Amniotic epithelial cell (primary cell): ENCODE measurements around the gene NDUFB10.
"Not testable (repeated sequence)": the region's sequence is repeated elsewhere in the genome, so short reads cannot be mapped to it uniquely, and the experiment has no call there.

Source experiments
- DNase-seq: peaks from one replicate; pipeline ENCODE4 v3.0.0-alpha.2; 2010; ENCODE audit warnings: low read depth

The NDUFB10 gene

DNA sequence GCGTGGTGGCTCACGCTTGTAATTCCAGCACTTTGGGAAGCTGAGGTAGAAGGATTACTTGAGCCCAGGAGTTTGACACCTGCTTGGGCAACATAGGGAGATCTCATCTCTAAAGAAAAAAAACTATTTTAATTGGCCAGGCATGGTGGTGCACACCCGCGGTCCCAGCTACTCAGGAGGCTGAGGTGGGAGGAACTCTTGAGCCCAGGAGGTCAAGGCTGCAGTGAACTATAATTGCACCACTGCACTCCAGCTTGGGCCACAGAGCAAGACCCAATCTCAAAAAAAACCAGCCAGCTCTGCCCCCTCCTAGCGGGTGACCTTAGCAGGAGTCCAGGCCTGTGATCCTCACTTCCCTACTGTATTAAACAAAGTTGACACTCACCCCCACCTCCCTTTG is 35.2 kb upstream of the NDUFB10 start:
- no peak for DNase-seq

DNA sequence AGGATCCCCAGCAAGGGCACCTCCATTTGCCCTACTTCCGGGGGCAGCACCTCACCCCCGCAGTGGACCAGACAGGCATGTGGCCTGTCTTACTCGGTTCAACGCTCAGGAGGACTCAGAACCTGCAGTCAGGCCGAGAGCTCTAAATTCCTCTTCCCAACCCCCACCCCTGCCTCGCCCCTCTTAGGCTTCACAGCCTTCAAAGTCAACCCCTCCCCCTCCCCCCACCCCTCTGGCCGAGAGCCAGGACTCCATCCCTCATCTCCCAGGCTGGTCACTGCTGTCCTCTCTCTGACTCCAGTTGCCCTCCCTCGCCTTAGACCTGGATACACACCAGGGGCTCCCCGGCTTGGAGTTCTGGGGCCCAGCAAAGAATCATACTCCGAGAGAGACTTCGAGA is 33.1 kb upstream of the NDUFB10 start:
- no peak for DNase-seq

DNA sequence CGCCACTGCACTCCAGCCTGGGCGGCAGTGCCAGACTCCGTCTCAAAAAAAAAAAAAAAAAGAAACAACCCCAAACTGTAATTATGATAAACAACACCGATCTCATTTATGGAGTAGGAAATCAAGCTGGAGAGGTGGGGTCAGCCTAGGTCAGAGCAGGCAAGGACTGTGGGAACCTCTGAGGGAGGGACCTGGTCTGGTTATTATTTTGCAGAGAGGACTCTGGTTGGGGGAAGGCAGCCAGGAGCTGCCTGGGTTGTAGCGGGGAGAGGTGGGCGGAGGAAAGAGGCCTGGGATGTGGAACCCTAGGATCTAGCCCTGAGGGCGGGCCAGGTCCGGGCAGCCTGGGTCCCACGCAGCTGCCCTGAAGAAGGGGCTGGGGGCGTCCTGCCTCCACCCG is 30.2 kb upstream of the NDUFB10 start:
- DNase-seq: peak; percentile 44

DNA sequence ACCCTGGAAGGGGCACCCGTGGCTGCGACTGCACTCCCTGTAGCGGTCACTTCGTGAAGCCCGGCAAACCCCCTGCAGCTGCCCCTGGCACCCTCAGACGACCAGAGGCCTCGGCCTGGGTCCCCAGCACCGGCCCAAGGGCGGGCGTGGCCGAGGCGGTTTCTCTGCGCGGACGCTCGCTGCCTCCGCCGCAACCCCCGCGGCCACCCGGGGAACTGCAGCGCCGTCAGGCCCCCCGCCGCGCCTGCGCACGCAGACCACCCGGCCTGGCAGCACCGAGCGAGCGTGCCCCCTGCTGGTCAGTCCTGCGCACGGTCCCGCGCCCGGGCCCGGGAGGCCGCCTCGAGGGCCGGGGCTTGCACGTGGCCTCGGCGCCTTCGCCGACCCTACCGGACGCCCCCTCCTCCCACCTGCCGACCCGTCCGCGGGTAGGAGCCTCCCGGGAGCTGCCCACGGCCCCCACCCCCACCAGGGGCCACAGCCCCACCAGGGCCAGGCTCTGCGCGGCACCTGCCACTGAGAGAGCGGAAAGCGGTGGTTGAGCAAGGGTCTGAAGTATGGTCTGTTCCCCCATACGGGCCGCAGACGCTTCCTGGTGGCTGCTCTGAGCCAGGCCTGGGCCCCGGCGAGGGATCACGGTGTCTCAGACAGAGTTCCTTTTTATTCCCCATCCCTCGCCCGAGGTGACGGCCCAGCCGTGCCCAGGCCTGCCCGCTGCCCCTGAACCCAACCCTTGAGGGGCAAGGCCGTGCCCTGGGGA is 29.6 kb upstream of the NDUFB10 start:
- peak; percentile 62 for DNase-seq

DNA sequence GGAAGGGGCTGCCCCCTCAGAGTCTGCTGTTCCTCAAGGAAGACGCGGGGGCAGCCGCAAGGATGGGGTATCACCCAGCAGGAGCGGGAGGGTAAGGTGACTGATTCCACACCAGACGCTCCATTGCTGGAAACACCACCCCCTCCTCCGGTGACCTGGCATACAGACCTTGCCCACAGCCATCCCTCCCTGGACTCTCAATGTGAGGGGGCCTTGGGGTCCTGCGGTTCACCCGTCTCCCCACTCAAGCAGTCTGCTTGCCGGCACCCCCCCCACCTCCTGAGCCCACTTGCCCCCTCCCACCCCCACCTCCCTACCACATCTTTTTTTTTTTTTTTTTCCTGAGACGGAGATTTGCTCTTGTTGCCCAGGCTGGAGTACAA is 29.0 kb upstream of the NDUFB10 start:
- no peak for DNase-seq

DNA sequence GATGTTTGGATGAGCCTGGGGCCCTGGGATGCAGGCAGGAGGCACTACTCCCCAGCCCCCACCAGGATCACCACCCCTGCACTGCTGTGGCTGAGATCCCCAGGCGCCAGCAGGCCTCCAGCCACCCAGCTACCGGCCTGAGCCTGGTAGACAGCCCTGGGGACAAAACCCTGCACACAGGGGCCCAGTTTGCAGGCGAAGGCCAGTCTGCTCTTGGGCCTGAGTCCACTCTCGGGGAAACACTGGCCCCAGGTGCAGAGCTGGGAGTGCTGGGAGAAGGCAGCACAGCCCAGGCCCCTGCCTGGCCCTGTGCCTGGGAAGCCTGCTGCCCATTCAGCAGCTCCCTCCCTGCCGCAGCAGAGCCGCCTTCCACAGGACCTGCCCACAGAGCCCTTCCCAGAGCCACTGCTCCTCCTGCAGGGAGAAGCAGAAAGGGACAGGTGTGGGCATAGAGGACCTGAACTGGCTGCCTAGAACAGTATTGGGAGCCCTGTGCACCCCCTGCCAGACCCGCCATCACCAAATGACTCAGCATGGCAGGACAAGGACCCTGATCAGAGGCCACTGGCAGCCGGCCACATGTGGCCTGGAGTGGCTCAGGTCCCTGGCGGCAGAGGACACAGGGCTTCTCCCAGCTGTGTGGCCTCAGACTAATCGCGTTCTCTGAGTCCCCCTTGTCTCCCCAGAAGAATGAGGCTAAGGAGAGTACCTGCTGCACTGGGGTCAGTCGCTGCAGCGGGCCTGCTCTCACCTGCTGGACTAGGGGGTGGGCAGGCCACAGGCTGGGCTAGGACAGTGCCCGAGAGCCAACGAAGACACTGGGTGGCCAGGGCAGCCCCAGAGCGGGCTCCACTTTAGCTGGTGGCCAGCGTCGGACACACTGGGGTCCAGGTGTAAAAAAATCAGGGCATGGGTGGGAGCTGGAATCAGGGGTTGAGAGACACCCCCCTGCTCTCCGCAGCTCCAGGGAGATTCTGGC is 27.0 kb upstream of the NDUFB10 start:
- no peak for DNase-seq

DNA sequence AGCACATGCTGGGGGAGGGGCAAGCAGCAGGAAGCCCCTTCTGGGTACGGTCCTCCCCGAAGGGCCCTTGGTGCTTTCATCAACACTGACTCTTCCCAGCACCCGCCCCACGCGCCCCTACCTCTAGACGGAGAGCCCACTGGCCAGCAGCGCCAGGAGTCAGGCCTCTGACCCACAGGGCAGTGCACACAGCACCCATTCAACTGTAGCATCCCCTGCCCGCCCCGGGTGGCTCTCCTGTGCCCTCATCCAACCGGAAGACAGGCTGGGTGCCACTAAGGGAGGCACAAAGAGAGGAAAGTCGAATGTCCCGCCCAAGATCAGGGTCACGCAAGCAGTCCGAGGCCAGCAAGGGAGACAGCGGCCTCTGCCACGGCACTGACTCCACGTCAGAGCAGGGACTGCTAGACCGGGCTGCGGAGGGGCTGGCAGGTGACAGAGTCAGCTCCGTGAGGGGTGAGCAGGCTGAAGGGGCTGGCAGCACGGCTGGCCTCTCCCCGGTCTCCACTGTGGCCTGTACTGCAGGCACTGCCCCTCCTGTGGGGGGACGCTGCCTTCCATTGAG is 26.2 kb upstream of the NDUFB10 start:
- no peak for DNase-seq

DNA sequence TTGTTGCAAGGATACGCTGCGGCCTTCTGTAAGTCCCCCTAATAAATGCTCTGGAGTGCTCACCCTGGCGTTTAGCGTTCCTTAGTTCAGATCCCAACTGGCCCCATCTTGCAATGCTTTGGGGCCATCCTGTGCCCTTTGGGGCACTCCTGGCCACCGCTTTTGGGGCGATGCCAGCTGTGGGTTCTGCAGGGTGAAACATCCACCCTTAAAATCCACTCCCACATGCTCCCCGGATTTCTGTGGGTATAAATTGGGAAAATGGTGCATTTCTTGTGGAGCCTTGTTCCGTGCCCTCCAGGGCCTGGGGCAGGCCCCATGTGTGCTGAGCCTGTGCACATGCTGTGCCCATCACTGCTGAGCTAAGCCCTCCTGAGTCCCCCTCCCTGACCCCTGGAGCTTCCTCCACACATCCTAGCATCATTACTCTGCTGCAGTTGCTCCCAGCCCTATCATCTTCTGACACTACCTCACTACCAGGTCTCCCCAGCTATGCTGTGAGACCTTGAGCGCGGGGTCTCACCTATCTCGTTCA is 22.3 kb upstream of the NDUFB10 start:
- no peak for DNase-seq

DNA sequence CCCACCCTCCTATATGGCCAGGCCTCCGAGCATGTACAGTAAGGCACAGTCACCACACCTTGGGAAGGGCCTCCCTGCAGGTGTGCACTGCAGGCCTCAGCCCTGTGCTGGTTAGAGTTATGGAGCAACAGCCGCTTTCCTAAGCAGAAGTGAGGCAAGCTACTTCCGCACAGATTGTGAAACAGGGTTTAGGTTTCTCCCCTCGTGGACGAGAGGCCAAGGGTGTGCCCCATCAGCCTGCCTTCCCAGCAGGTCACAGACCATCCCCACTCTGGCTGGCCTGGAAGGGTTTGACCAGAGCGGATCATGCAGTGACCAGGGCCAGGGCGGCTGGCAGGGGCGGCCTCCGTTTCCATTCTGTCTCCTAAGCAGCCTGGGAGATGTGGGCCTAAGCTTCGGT is 21.0 kb upstream of the NDUFB10 start:
- no peak for DNase-seq

DNA sequence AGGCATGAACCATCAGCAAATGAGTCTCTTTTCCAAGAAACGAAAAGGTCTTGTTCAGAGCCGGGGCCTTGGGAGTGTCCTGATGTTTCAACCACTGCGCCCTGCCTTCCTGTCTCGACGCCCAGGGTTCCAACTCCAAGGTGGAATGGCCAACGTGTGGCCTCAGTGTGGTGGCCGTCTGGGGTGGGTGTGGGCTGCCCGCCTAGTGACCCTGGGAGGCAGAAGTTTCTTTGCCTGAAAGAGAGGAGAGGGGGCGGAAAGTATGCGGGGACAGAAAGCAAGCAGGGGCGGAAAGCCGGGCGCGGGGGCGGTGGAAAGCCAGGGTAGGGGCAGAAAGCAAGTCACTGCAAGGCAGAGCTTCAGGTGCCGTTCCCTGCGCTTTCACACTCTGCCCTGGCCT is 20.4 kb upstream of the NDUFB10 start:
- DNase-seq: no peak

DNA sequence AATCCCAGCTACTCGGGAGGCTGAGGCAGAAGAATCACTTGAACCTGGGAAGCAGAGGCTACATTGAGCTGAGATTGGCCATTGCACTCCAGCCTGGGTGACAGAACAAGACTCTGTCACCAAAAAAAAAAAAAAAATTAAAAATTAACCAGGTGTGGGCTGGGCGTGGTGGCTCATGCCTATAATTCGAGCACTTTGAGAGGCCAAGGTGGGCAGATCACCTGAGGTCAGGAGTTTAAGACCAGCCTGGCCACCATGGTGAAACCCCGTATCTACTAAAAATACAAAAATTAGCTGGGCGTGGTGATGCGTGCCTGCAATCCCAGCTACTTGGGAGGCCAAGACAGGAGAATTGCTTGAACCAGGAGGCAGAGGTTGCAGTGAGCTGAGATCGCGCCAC is 19.5 kb upstream of the NDUFB10 start:
- not testable (repeated sequence) for DNase-seq

DNA sequence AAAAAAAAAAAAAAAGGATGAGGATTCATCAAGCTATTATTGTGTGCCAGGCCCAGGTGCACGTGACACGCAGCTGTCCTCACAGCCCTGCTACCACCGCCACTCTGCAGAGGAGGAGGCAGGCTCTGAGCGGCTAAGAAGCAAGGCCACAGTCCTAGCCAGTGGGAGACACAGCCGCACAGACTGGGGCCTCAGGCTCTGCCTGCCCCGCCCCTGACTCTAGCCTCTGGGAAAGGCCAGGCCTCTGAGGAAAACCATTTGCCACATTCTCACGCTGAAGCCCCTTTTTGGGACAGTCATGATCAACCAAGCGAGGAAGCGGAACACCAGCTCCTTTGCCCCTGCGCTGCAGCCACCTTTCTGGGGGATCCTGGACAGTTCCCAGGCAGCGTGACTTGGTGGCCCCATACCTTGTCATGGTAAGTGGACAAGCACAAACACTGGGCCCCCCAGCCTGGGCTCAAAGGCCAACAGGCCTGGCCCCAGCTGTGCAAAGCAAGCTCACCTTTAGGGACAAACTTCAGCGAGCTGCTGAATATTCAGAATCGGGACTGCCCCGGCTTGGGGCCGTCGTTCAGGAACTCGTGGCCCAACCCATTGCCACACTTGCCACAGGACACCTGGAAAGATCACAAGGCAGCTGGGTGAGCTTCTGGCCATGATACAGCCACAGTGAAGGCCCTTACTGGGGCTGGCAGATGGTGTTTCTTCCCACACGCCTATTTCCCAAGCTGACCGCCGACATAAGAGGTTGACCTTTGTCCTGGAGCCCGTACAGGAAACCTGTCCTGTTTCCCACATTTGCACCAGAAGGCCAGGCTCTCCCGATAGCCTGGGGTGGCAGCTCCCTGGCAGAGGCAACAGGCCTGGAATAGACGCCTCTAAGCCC is 18.8 kb upstream of the NDUFB10 start:
- DNase-seq: no peak

DNA sequence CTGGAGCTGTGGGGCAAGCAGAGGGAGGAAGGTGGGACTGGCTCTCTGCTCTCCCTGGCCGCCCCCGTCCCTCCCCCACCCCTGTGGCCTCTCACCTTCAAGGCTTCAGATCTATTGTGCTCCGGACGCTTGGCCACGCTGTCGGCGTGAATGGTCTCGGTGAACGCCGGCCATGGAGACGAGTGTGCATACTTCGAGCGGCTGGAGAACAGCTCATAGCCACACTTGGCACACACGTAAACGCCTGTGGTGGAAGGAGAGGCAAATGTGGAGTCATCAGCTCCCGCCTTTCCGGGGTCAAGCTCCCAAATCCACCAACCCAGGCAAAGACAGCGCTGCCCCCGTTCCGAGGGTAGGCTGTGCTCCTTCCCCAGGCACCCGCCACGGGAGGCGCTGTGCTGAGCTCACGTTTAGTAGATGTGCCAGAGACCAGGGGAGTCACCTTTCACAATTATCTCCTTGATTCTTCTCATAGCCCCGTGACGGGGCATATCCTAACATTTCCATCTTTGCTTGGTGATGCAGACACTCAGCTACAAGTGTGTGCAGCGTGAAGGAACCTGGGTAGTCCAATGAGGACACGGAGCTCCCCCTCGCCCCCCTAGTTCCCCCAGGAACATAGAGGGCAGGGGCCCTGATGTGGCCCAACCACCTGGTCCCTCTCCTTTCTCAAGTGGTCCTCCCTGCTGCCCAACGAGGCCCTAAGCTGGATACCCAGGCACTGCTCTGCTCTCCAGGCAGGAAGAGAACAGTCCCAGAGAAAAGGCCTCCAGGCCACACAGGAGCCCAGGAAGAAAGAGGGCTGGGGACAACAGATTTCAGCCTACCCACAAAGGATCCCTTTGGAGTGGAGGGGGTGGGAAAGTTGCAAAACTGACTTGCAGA is 17.9 kb upstream of the NDUFB10 start:
- DNase-seq: no peak

DNA sequence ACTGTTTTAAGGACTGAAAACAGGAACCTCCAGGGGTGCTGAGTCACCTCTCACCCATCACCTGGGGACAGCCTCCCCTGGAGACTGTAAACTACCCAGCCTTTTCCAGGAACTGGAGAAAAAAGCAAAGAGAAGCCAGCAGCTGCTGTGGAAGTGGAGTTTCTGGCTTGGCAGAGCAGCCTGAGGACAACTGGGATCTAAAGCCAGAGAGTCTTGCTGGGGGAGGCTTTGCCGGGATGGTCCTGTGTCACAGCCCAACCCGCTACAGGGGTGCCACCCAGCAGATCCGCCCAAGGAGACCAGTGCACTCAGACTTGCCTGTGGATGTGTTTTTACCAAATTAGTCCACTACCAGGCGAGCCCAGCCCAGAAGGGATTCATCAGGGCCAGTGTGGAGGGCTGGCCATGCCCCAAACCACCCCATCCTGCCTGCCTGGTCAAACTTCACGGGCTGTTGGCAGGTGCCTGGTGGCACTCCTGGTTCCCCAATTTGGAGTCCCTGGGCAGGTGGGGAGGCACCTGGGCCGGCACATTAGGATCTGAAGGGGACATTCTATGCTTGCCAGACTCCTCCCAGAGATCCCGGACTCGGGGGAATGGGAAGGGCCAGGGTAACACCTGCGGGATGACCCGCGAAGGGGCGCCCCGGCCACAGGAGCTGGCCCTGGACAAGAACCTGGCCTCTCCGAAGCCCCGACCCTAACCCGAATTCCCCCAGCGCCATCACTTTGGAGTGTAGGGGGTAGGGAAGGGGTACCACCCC is 17.1 kb upstream of the NDUFB10 start:
- no peak for DNase-seq

DNA sequence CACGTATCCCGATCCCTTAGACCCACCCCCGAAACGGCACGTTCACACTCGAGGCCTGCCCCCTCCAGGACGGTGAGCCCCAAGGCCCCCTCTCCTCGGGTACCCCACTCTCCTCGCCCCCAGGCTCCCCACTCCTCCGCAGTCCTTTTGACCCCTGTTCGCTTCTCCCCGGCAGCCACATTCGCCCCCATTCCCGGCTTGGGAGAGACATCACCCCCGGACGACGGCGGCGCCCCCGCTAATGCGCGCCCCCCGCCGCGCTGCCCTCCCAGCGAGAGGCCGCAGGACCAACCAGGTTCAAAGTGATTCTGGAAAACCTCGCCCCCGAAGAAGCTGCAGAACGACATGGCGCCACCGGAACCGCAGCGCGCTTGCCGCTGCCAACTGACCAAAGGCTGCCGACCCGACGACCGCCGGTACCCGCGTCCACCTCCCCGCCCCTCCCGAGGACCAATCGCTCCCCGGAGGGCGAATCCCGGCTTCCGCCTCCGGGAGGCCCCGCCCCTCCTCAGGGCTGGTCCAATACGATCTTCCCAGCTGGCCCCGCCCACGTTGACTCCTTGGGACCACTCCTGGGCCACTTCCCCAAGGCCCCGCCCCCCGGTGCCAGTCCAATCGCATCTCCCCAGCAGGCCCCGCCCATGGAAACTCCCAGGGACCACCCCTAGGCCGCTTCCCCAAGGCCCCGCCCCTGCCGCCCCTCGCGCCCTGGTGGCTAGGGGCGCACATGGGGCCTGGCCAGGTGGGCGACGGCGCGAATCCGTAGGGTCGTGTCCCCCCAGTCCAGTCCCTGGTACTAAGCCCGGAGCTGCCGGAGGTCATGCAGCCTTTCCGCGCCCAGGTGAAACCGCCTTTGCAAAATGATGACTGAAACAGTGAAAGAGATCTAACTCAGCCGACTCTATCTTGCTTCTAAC is 16.3 kb upstream of the NDUFB10 start, which contains the start of gene MSRB1:
Gene MSRB1, minus strand, starts transcription at position 390 of the 917 bp plus-strand sequence. Its CDS starts 43 bp downstream, at position 347.
- DNase-seq: peak; percentile 96

DNA sequence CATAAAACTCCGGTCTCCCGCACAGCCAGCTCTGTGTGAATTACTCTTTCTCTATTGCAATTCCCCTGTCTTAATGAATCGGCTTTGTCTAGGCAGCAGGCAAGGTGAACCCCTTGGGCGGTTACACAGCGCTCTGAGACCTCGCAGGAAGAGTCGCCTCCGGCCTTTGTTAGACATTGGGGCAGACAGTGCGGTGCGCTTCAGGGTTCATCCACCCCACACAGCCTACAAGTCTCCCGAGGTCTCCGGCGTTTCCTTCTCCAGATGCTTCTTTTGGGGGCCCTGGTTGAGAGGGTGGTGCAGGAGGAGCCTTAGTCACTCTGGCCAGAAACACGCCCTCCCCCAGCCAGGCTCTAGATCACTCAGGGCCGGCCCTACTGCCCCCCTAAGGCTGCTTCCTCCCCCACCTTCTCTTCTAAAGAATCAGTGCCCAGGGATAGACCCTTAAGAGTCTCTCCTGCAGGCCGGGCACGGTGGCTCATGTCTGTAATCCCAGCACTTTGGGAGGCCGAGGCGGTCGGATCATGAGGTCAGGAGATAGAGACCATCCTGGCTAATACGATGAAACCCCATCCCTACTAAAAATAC is 14.6 kb upstream of the NDUFB10 start:
- DNase-seq: no peak

DNA sequence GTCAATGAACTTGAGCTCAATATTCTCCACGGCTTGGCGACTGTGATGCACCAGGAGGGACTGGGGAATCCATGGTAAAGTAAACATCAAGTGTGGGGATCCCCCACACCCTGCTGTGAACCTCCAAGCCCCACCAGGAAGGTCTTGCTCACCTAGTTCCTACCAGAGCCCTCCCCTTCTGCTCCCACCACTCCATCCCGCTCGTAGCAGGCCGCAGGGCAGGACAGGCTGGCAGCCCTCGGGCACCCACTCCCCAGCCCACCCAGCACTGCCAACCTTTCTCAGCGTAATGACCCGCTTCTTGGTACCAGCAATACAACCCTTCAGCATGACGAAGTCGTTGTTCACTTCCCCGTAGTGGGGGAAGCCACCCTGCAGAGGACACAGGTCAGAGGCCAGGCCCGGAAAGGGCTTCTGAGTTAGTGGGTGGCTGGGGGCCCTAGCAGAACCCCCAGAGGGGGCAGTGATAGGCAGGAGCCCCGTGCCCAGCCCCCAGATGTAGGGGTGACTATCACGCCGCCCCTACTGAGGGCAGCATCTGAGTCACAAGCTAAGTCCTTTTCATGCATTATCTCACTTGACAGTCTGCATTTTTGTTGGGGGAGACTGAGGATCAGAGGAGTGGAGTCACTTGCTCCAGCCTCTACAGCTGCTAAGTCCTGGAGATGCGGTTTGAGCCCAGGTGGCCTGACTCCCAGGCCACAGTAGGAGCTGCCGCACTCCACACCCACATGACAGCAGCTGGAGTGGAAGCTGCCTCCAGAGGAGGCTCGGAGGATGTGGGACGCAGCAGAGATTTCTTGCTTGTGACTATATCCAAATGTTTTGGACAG is 13.6 kb upstream of the NDUFB10 start:
- no peak for DNase-seq
